HG03159 (cell line): ENCODE results near the gene TP63.

Experiments
- ATAC-seq: cut with Tn5 transposase; IDR thresholded peaks from one replicate; pipeline ENCODE4 v1.9.1; 2021; ENCODE audit warnings: mild to moderate bottlenecking, moderate library complexity; ENCODE audit not compliant: unreplicated experiment

TP63 gene

GRCh38 chr3:189772584-189772983, 141.4 kb downstream of the TP63 start:
- ATAC-seq: no peak

DNA sequence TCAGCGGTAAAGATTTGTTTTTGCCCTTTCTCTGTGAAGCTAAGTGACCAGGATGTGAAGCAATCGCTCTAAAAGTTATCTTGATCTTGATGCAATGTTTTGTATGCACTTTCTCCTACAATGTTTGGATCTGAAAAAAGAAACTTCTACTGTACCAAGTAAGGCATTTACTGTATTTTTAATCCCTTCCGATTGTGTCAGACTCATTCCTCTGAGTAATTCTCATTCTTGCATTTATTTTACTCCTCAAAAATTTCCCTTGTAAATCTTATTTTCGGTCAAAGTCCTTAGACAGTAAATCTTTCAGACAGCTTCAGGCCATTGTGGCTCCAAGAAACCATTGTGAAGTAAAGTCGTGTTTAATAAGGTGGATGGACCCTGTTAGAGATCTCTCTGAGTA, 141.9 kb downstream of the TP63 start:
- ATAC-seq: no peak

DNA sequence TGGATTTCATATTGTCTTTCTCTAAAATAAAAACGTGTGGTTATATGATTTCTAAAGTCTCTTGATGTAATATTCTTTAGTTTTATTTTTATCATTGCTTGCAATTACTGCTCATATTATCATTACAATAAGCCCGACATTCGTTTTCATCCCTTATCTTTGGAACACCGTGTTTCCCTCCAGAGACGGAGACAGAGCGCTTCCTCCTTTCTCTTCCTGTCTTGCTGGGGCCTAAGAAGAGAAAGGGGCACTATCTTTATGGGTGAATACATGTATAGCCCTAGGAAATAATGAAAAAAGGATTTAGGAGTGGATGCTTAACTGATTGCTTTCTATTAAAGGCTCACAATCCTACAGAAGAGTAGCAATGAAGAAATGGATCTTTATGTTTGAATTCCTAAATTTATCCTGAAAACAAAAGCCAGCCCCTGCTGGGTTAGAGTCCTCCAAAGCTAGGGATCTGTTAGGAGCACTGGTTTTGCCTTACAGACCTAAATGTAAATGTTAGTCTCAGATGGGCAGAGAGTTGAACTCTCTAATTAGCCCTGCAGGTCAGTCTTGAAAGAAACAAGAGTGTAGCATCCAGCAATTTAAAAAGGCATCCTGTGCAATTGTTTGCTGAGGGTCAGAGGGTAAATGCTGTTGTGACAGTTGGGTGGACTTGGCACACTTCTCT, 145.1 kb downstream of the TP63 start:
- no peak for ATAC-seq

- no peak for ATAC-seq
Observed at GRCh38 chr3:189778340-189778950, 147.3 kb downstream of the TP63 start.

- no peak for ATAC-seq
Observed at GRCh38 chr3:189779166-189779565, 148.0 kb downstream of the TP63 start.

- no peak for ATAC-seq
Observed at GRCh38 chr3:189780546-189781270, 149.5 kb downstream of the TP63 start.

GRCh38 chr3:189781415-189781814, 150.2 kb downstream of the TP63 start:
- no peak for ATAC-seq

- ATAC-seq: no peak
Observed at GRCh38 chr3:189786479-189787064, 155.4 kb downstream of the TP63 start.

- ATAC-seq: no peak
Observed at GRCh38 chr3:189787191-189787590, 156.0 kb downstream of the TP63 start.

- ATAC-seq: no peak
Observed at GRCh38 chr3:189787632-189788031, 156.4 kb downstream of the TP63 start.

DNA sequence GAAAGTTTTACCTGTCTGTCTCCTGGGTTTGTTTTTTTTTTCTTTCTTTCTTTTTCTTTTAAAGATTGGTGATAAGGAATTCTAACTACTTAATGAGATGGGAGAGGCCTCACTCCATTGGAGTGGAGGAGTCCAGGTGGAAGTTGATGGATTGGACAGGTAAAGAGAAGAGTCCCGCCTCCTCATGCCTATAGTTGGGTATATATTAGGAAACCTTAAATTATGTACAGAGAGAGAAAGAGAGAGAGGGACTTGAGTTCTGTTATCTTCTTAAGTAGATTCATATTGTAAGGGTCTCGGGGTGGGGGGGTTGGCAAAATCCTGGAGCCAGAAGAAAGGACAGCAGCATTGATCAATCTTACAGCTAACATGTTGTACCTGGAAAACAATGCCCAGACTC, 158.2 kb downstream of the TP63 start:
- no peak for ATAC-seq

DNA sequence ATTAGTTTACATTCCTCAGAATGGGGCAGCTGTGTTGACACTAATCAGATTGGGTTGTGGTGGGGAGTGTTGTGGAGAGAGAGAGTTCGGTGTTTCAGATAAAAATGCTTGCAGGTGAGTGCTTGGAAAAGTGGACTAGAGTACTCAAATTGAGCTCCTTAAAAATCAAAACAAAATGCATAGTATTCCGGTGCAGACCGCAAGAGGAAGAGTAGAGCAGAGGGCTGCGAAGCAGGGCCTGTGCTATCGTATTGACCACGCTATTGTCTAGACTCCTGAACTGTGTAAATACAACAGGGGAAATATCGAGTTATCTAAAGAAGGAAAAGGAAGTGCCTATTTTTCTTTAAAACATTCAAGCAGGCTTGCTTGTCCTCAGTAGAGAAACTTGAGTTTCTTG, 159.5 kb downstream of the TP63 start:
- no peak for ATAC-seq

GRCh38 chr3:189792046-189792929, 161.1 kb downstream of the TP63 start:
- no peak for ATAC-seq

GRCh38 chr3:189794518-189794917, 163.3 kb downstream of the TP63 start:
- ATAC-seq: no peak

DNA sequence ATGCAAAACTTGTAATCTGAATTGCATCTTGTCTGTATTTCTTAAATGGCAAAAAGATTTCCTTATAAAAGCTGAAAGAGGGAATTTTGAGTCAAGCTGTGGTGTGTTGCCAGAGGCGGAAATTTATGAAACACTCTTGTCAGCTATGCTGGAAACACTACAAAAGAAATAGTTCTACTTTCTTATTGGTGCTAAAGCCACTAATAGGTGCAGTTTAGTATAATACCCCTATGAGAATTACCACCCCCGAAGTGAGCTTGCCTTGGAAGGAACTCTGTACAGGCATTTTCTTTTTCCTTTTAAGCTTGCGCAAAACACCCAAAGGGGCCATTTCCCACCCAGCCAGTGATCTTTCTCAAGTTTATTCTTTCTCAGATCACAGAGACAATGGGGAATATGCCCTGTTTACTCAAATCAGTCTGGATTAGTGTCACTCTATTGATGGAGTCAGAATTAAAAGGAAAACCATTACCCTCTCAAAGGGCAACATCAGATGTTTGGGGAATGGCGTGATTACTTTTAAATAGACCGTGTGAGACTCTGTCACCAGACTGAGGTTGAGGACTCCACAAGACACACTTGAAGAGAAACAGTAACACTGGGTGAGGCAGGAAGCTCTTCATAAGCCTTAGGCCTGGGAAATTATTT, 166.0 kb downstream of the TP63 start:
- no peak for ATAC-seq

DNA sequence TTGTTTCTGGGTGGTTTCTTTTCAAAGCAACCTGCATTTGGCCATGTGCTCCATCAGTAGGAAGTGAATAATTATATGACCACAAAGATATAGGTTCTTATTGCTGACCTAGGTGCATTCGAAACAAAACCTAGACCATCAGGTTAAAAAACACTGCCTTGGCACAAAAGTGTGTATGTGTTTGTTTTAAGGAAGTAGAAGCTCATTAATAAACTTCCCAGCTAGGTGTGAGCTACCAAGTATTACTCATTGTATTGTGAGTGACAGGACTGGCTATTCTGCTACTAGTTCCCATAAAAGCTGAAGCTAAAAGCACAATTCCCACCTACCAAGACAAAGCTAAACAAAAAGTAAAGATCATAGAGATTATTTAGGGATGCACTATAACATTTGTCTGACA, 168.2 kb downstream of the TP63 start:
- ATAC-seq: no peak

GRCh38 chr3:189800436-189800835, 169.2 kb downstream of the TP63 start:
- ATAC-seq: no peak

GRCh38 chr3:189803254-189803653, 172.1 kb downstream of the TP63 start:
- ATAC-seq: no peak

DNA sequence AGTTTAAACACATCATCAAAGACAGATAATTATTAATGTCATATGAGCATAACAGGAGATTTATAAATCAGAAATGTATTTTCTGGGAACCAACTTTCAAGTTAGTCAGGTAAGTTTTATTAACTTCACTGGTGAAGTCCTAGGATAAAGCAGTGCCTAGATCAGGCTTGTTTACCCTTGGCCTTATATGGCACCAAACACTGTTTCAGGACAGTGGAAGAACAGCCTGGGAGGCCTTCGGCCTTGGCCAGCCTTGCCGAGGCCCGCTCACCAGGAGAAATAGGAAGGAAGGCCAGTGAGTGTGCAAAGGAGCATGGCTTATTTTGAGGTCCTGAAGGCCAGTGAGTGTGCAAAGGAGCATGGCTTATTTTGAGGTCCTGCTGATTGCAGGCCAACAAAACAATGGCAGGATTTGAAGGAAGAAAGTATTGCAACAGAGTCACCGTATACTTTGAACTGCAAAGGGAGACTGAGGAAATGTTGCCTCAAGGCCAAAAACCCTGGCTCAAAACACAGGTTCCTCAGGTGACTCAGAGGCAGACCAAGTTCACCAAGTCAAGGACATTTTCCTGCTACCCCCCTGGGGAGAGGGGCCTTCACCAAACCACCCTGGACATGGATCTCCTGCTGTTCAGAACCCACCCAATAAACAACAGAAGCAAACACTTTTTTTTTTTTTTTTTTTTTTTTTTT, 174.3 kb downstream of the TP63 start:
- no peak for ATAC-seq
